Measurements from ENCODE around the gene TFR2.

TFR2 gene

GRCh38 chr7:100572281-100572948, 68.9 kb downstream of the TFR2 start:
- DNase-seq = no peak

GRCh38 chr7:100571829-100572116, 69.6 kb downstream of the TFR2 start:
- no peak for DNase-seq

- DNase-seq = no peak
Observed at GRCh38 chr7:100570954-100571828, 70.2 kb downstream of the TFR2 start.

All from activated gamma-delta T cell (primary cell).